ENCODE results near the gene ELF4. TPM values are rescaled to one million over a fixed set of nuclear protein-coding genes. Genes with fewer than 3 reads are reported as not detected.

ELF4 gene
- total RNA-seq (2014; rRNA removed; shearing (Covaris generic); ENCODE audit: low replicate concordance) = 5.9 and 6.3 TPM in 2 replicates

GRCh38 chrX:130110379-130111219, at the start of gene ELF4:
ELF4 (minus strand) TSS chrX:130110497; CDS start chrX:130081330, 29,167 bp downstream.
- Histone ChIP-seq H3K27me3 (no peaks in the 10 kb centered on the region), H3K4me3 (peak within 1 kb of the TSS; percentile 69), H3K9me3 (no peaks in the 10 kb centered on the region), H3K36me3 (no peaks in the 10 kb centered on the region)
- peak; percentile 70 for DNase-seq

GRCh38 chrX:130159776-130160175, 49.5 kb upstream of the ELF4 start:
- Histone ChIP-seq H3K27me3 (no peaks in the 10 kb centered on the region), H3K4me3 (no peak overlapping the region), H3K9me3 (no peaks in the 10 kb centered on the region), H3K36me3 (no peaks in the 10 kb centered on the region)
- no peak for DNase-seq

- Histone ChIP-seq H3K4me3 (no peak overlapping the region), H3K27me3 (no peaks in the 10 kb centered on the region), H3K9me3 (no peaks in the 10 kb centered on the region), H3K36me3 (no peaks in the 10 kb centered on the region)
- DNase-seq = no peak
Observed at GRCh38 chrX:130158311-130158710, 48.0 kb upstream of the ELF4 start.

- H3K36me3 ChIP-seq = no peaks in the 10 kb centered on the region
- no peaks in the 10 kb centered on the region for H3K27me3 ChIP-seq
- DNase-seq = no peak
- no peak overlapping the region for H3K4me3 ChIP-seq
- H3K9me3 ChIP-seq = no peaks in the 10 kb centered on the region
Observed at GRCh38 chrX:130155564-130155963, 45.3 kb upstream of the ELF4 start.

GRCh38 chrX:130147631-130148030, 37.3 kb upstream of the ELF4 start:
- DNase-seq = no peak
- H3K4me3 ChIP-seq = no peak overlapping the region
- H3K27me3 ChIP-seq = no peaks in the 10 kb centered on the region
- H3K36me3 ChIP-seq = peaks cover 7% of the 10 kb centered on the region
- H3K9me3 ChIP-seq = no peaks in the 10 kb centered on the region

GRCh38 chrX:130145123-130145522, 34.8 kb upstream of the ELF4 start:
- no peaks in the 10 kb centered on the region for H3K27me3 ChIP-seq
- no peak overlapping the region for H3K4me3 ChIP-seq
- no peaks in the 10 kb centered on the region for H3K9me3 ChIP-seq
- peaks cover 7% of the 10 kb centered on the region for H3K36me3 ChIP-seq
- no peak for DNase-seq

- H3K36me3 ChIP-seq = peaks cover 7% of the 10 kb centered on the region
- no peak overlapping the region for H3K4me3 ChIP-seq
- H3K9me3 ChIP-seq = no peaks in the 10 kb centered on the region
- no peak for DNase-seq
- H3K27me3 ChIP-seq = no peaks in the 10 kb centered on the region
Observed at GRCh38 chrX:130144509-130144908, 34.2 kb upstream of the ELF4 start.

- H3K4me3 ChIP-seq = no peak overlapping the region
- H3K36me3 ChIP-seq = peaks cover 6% of the 10 kb centered on the region
- H3K9me3 ChIP-seq = no peaks in the 10 kb centered on the region
- DNase-seq = no peak
- H3K27me3 ChIP-seq = no peaks in the 10 kb centered on the region
Observed at GRCh38 chrX:130139474-130140201, 29.3 kb upstream of the ELF4 start.

GRCh38 chrX:130136961-130137360, 26.7 kb upstream of the ELF4 start:
- Histone ChIP-seq H3K9me3 (no peaks in the 10 kb centered on the region), H3K27me3 (no peaks in the 10 kb centered on the region), H3K36me3 (peaks cover 8% of the 10 kb centered on the region), H3K4me3 (no peak overlapping the region)
- DNase-seq = no peak

GRCh38 chrX:130136496-130136895, 26.2 kb upstream of the ELF4 start:
- H3K4me3 ChIP-seq = no peak overlapping the region
- H3K27me3 ChIP-seq = no peaks in the 10 kb centered on the region
- peaks cover 8% of the 10 kb centered on the region for H3K36me3 ChIP-seq
- H3K9me3 ChIP-seq = no peaks in the 10 kb centered on the region
- no peak for DNase-seq

- H3K27me3 ChIP-seq = no peaks in the 10 kb centered on the region
- no peak for DNase-seq
- peaks cover 6% of the 10 kb centered on the region for H3K36me3 ChIP-seq
- H3K9me3 ChIP-seq = no peaks in the 10 kb centered on the region
- H3K4me3 ChIP-seq = no peak overlapping the region
Observed at GRCh38 chrX:130130990-130131389, 20.7 kb upstream of the ELF4 start.

GRCh38 chrX:130125091-130125874, 15.0 kb upstream of the ELF4 start:
- Histone ChIP-seq H3K27me3 (no peaks in the 10 kb centered on the region), H3K9me3 (no peaks in the 10 kb centered on the region), H3K36me3 (no peaks in the 10 kb centered on the region), H3K4me3 (no peak overlapping the region)
- DNase-seq = peak; percentile 77

- no peaks in the 10 kb centered on the region for H3K27me3 ChIP-seq
- H3K9me3 ChIP-seq = no peaks in the 10 kb centered on the region
- no peaks in the 10 kb centered on the region for H3K36me3 ChIP-seq
- no peak for DNase-seq
- H3K4me3 ChIP-seq = no peak overlapping the region
Observed at GRCh38 chrX:130124577-130124976, 14.3 kb upstream of the ELF4 start.

- no peaks in the 10 kb centered on the region for H3K9me3 ChIP-seq
- DNase-seq = no peak
- no peaks in the 10 kb centered on the region for H3K27me3 ChIP-seq
- H3K36me3 ChIP-seq = no peaks in the 10 kb centered on the region
- no peak overlapping the region; the same call in 1 of the 2 replicates for H3K4me3 ChIP-seq
Observed at GRCh38 chrX:130121505-130121800, 11.2 kb upstream of the ELF4 start.

- H3K9me3 ChIP-seq = no peaks in the 10 kb centered on the region
- H3K27me3 ChIP-seq = no peaks in the 10 kb centered on the region
- H3K4me3 ChIP-seq = peak overlapping the region; percentile 29
- DNase-seq = peak; percentile 77
- no peaks in the 10 kb centered on the region for H3K36me3 ChIP-seq
Observed at GRCh38 chrX:130120746-130121504, 10.6 kb upstream of the ELF4 start.

- Histone ChIP-seq H3K36me3 (no peaks in the 10 kb centered on the region), H3K4me3 (no peak overlapping the region), H3K27me3 (no peaks in the 10 kb centered on the region), H3K9me3 (no peaks in the 10 kb centered on the region)
- no peak for DNase-seq
Observed at GRCh38 chrX:130120321-130120731, 10.0 kb upstream of the ELF4 start.

Data from MG63 (cell line).